ENCODE results near the gene PAK1.
"Not testable (repeated sequence)": the region's sequence is repeated elsewhere in the genome, so short reads cannot be mapped to it uniquely, and the experiment has no call there.

PAK1 gene

GRCh38 chr11:77505956-77506355 is 32.1 kb upstream of the PAK1 start:
- no peak for TF ChIP-seq CTCF (IDR thresholded peaks at IDR 0.05; ENCODE audit: control insufficient read depth, extremely low read depth, insufficient read depth)

GRCh38 chr11:77503006-77503405 is 29.1 kb upstream of the PAK1 start:
- DNase-seq (ENCODE audit: low read depth): peak; percentile 32
- no peak overlapping the region for H3K4me3 ChIP-seq (ENCODE audit: low read depth, low read length)
- no peak for TF ChIP-seq CTCF (IDR thresholded peaks at IDR 0.05; ENCODE audit: control insufficient read depth, extremely low read depth, insufficient read depth)

More at GRCh38 chr11:77505956-77506355, 32.1 kb upstream of the PAK1 start:
- DNase-seq (ENCODE audit: low read depth): no peak
- no peak overlapping the region for H3K4me3 ChIP-seq (ENCODE audit: low read depth, low read length)

- no peak for TF ChIP-seq CTCF (IDR thresholded peaks at IDR 0.05; ENCODE audit: control insufficient read depth, extremely low read depth, insufficient read depth)
- H3K4me3 ChIP-seq (ENCODE audit: low read depth, low read length): no peak overlapping the region
- no peak for DNase-seq (ENCODE audit: low read depth)
These were observed 28.5 kb upstream of the PAK1 start for GRCh38 chr11:77502346-77502905.

- H3K4me3 ChIP-seq (ENCODE audit: low read depth, low read length): no peak overlapping the region
- no peak for DNase-seq (ENCODE audit: low read depth)
- no peak for TF ChIP-seq CTCF (IDR thresholded peaks at IDR 0.05; ENCODE audit: control insufficient read depth, extremely low read depth, insufficient read depth)
These were observed 27.9 kb upstream of the PAK1 start for GRCh38 chr11:77501758-77502157.

- TF ChIP-seq CTCF (IDR thresholded peaks at IDR 0.05; ENCODE audit: control insufficient read depth, extremely low read depth, insufficient read depth): no peak
- no peak for DNase-seq (ENCODE audit: low read depth)
These were observed 23.5 kb upstream of the PAK1 start for GRCh38 chr11:77497368-77497767.

GRCh38 chr11:77495526-77495925 is 21.6 kb upstream of the PAK1 start:
- DNase-seq (ENCODE audit: low read depth): no peak
- no peak overlapping the region for H3K4me3 ChIP-seq (ENCODE audit: low read depth, low read length)
- no peak for TF ChIP-seq CTCF (IDR thresholded peaks at IDR 0.05; ENCODE audit: control insufficient read depth, extremely low read depth, insufficient read depth)

More at GRCh38 chr11:77497368-77497767, 23.5 kb upstream of the PAK1 start:
- no peak overlapping the region for H3K4me3 ChIP-seq (ENCODE audit: low read depth, low read length)

- DNase-seq (ENCODE audit: low read depth); H3K4me3 ChIP-seq (ENCODE audit: low read depth, low read length): not testable (repeated sequence)
These were observed 16.1 kb upstream of the PAK1 start for GRCh38 chr11:77490035-77490434.
